Glutamatergic neuron (in vitro differentiated cells): ENCODE results near the gene MOB3C. TPM values are rescaled to one million over a fixed set of nuclear protein-coding genes. Genes with fewer than 3 reads are reported as not detected.

Experiments used
- DNase-seq: peaks from one replicate; pipeline ENCODE4 v3.0.0; 2022
- H3K27ac Mint-ChIP-seq: one replicate; pipeline ENCODE4 v1.8.0; 2020; ENCODE audit warnings: mild to moderate bottlenecking, mixed read lengths, inconsistent platforms; ENCODE audit not compliant: unreplicated experiment
- H3K27me3 Mint-ChIP-seq: one replicate; pipeline ENCODE4 v1.8.0; 2020; ENCODE audit warnings: mild to moderate bottlenecking, moderate library complexity, mixed read lengths, inconsistent platforms; ENCODE audit not compliant: unreplicated experiment
- H3K36me3 Mint-ChIP-seq: one replicate; pipeline ENCODE4 v1.8.0; 2020; ENCODE audit warnings: mild to moderate bottlenecking, mixed read lengths, inconsistent platforms; ENCODE audit not compliant: unreplicated experiment
- H3K4me1 Mint-ChIP-seq: one replicate; pipeline ENCODE4 v1.8.0; 2020; ENCODE audit warnings: mild to moderate bottlenecking, low read depth, mixed read lengths, inconsistent platforms; ENCODE audit not compliant: unreplicated experiment
- H3K4me3 Mint-ChIP-seq: one replicate; pipeline ENCODE4 v1.8.0; 2020; ENCODE audit warnings: mild to moderate bottlenecking, mixed read lengths, inconsistent platforms; ENCODE audit not compliant: unreplicated experiment
- H3K9me3 Mint-ChIP-seq: one replicate; pipeline ENCODE4 v1.8.0; 2020; ENCODE audit warnings: mild to moderate bottlenecking, moderate library complexity, mixed read lengths, inconsistent platforms; ENCODE audit not compliant: unreplicated experiment
- total RNA-seq: library from RNA; stranded (reverse); fragmentation: NEBNext Ultra II Directional; extraction: Animal tissue kit (Norgen Biotek cat#: 25700); gene quantifications from one replicate; pipeline ENCODE4 v1.2.1, GENCODE V29; 2021; ENCODE audit not compliant: unreplicated experiment
- TF ChIP-seq, protein P1 (sequence below): fragments of 200-600 bp; sonication (generic); IDR thresholded peaks from one replicate; pipeline ENCODE4 v1.5.0; 2021; ENCODE audit not compliant: partially characterized antibody, unreplicated experiment

MOB3C gene
- total RNA-seq, 1 donor from 2014 or later, result 1.6 TPM

GRCh38 chr1:46614604-46614984, 2.0 kb downstream of the MOB3C start:
- Mint-ChIP-seq H3K9me3 (peaks cover 7% of the 10 kb centered on the region), H3K36me3 (no peaks in the 10 kb centered on the region), H3K27me3 (peaks cover 13% of the 10 kb centered on the region), H3K4me1 (peaks cover 3% of the 10 kb centered on the region), H3K4me3 (no peak overlapping the region), H3K27ac (no peak overlapping the region)
- DNase-seq, result no peak
- TF ChIP-seq, protein P1, sequence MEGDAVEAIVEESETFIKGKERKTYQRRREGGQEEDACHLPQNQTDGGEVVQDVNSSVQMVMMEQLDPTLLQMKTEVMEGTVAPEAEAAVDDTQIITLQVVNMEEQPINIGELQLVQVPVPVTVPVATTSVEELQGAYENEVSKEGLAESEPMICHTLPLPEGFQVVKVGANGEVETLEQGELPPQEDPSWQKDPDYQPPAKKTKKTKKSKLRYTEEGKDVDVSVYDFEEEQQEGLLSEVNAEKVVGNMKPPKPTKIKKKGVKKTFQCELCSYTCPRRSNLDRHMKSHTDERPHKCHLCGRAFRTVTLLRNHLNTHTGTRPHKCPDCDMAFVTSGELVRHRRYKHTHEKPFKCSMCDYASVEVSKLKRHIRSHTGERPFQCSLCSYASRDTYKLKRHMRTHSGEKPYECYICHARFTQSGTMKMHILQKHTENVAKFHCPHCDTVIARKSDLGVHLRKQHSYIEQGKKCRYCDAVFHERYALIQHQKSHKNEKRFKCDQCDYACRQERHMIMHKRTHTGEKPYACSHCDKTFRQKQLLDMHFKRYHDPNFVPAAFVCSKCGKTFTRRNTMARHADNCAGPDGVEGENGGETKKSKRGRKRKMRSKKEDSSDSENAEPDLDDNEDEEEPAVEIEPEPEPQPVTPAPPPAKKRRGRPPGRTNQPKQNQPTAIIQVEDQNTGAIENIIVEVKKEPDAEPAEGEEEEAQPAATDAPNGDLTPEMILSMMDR, result no peak

DNA sequence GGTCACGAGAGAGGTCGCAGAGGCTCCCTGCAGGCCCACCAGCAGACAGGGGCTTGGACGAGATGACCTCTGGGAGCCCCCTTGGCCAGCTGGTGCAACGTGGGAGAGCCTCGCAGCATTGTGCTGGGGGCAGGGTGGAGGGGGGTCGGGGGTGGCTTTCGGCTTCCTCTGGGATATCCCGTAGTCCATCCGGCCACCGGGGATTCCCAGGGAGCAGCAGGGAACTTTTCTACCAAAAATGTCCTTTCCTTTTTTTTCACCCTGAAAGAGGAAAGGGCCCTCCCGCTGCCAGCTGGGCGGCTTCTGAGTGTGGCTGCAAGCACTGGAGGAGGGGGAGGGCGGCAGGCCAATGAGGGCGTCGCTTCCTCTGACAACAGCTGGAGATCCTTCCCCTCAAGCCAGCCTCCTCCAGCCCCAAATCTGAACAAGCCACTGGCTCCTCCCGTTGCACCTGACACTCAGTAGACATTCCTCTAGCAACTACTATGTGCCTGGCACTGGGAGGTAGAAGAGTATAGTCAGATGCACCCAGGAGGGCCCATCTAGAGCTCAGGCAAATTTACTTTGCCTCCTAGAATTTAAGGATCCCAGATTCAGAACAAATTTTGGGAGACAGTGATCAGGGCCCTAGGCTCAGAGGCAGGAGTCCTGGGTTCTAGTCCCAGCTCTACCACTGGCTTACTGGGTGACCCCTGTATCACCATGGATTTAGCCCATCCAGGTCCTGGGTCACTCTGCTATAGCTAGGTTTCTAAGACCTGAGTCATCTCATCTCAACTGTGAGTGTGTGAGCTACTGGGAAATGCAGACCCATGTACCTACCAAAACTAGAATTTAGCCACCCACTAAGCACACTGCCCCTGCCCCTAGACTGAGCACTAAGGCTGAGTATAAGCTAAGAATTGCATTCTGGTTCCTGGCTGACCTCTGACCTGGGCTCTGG, 2.7 kb downstream of the MOB3C start:
- no peaks in the 10 kb centered on the region for H3K36me3 Mint-ChIP-seq
- no peak overlapping the region for H3K4me3 Mint-ChIP-seq
- TF ChIP-seq, protein P1, result no peak
- peak overlapping the region; percentile 40 for H3K27ac Mint-ChIP-seq
- peaks cover 11% of the 10 kb centered on the region for H3K27me3 Mint-ChIP-seq
- peak; percentile 59 for DNase-seq
- peaks cover 7% of the 10 kb centered on the region for H3K9me3 Mint-ChIP-seq
- peaks cover 3% of the 10 kb centered on the region for H3K4me1 Mint-ChIP-seq

DNA sequence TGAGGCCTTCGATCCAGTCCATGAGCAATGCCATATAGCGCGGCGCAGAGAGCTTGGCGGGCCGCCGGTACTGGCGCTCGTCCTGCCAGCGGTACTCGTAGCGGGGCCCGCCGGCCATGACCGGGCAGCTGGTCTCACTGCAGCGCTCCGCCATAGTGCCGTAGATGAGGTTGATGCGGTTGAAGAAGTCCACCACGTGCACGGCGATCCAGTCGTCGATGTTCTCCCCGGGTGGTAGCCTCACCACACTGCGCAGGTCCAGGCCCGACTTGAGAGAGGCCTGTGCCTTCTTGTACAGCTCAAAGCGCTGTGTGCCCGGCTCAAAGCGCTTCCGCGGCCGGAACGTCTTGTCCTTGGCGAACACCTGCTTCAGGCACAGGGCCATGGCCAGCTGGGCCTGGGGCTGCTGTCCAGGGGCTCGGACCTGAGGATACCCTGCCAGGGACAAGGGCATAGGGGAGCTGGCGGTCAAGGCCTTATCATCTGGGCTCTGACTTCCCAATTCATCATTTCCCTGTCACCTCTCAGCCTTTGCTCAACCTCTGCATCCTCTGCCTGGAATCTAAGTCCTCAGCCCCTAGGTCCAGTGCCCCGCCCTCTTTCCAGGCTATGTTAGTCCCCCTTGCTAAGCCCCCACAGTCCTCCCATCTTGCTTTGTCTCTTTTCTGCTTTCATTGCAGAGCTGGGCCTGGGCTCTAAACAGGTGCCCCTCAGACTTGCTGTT, 3.5 kb downstream of the MOB3C start:
- Mint-ChIP-seq H3K4me1 (peaks cover 3% of the 10 kb centered on the region), H3K9me3 (peaks cover 8% of the 10 kb centered on the region), H3K27me3 (peaks cover 12% of the 10 kb centered on the region), H3K36me3 (no peaks in the 10 kb centered on the region), H3K27ac (peak overlapping the region; percentile 40), H3K4me3 (no peak overlapping the region)
- TF ChIP-seq, protein P1, result no peak
- no peak for DNase-seq

- Mint-ChIP-seq H3K27me3 (peaks cover 2% of the 10 kb centered on the region), H3K4me3 (no peak overlapping the region), H3K9me3 (peaks cover 5% of the 10 kb centered on the region), H3K36me3 (no peaks in the 10 kb centered on the region), H3K4me1 (peaks cover 5% of the 10 kb centered on the region), H3K27ac (no peak overlapping the region)
- no peak for DNase-seq
- TF ChIP-seq, protein P1, result no peak
These were observed 4.9 kb downstream of the MOB3C start for GRCh38 chr1:46611691-46612221.
